CD14-positive monocyte (primary cell): ENCODE results near the gene FAM241B. TPM values are rescaled to one million over a fixed set of nuclear protein-coding genes. Genes with fewer than 3 reads are reported as not detected.

Experiments used
- DNase-seq, 3 donors: peaks; one replicate each; pipeline ENCODE4 v3.0.0-alpha.2; 2011 to 2022
- H2AFZ ChIP-seq: 2 replicates; pipeline ENCODE4 v1.6.0; 2012; ENCODE audit warnings: mild to moderate bottlenecking, low read depth, low read length, inconsistent platforms; ENCODE audit not compliant: insufficient read depth, poor library complexity, severe bottlenecking
- H3K27ac ChIP-seq, 2 donors: 1 replicate in 1 of 2; 2 replicates in 1 of 2; pipeline ENCODE4 v1.5.1; 2012 to 2013; ENCODE audit warnings: low read length in 2 of 2, control low read depth in 1 of 2, inconsistent platforms in 1 of 2, low read depth in 1 of 2, mild to moderate bottlenecking in 1 of 2
- H3K27me3 ChIP-seq, 2 donors: one replicate each; pipeline versions ENCODE4 v1.6.0 to v1.6.1; 2011 to 2013; ENCODE audit warnings: low read length in 2 of 2; ENCODE audit not compliant: control insufficient read depth in 2 of 2, insufficient read depth in 2 of 2
- H3K36me3 ChIP-seq, 2 donors: replicated peaks in 1 of 2; 1 replicate in 1 of 2; 2 replicates in 1 of 2; pipeline versions ENCODE4 v1.5.1 to v1.6.1; 2012 to 2013; ENCODE audit warnings: low read length in 2 of 2, control low read depth in 1 of 2, inconsistent platforms in 1 of 2, mild to moderate bottlenecking in 1 of 2; ENCODE audit not compliant: insufficient read depth in 2 of 2, control insufficient read depth in 1 of 2
- H3K4me1 ChIP-seq, 2 donors: 1 replicate in 1 of 2; 2 replicates in 1 of 2; pipeline versions ENCODE4 v1.5.1 to v1.6.1; 2012 to 2013; ENCODE audit warnings: low read length in 2 of 2, control low read depth in 1 of 2, inconsistent platforms in 1 of 2, mild to moderate bottlenecking in 1 of 2, moderate library complexity in 1 of 2; ENCODE audit not compliant: insufficient read depth in 2 of 2, control insufficient read depth in 1 of 2
- H3K4me2 ChIP-seq: replicated peaks from 2 replicates; pipeline ENCODE3; 2012; ENCODE audit warnings: low read length, moderate library complexity, mild to moderate bottlenecking; ENCODE audit not compliant: poor library complexity, severe bottlenecking; ENCODE audit errors: extremely low read depth
- H3K4me3 ChIP-seq, 3 experiments: fragments of 200-600 bp in 1 of 3; sonication (generic) in 1 of 3; replicated peaks in 1 of 3; 1 replicate in 2 of 3; 2 replicates in 1 of 3; pipeline ENCODE4 v1.5.1; 2011 to 2013; ENCODE audit warnings: low read length in 3 of 3, mild to moderate bottlenecking in 3 of 3, control low read depth in 2 of 3, low read depth in 2 of 3, inconsistent platforms in 1 of 3, moderate library complexity in 1 of 3
- H3K79me2 ChIP-seq: 2 replicates; pipeline ENCODE4 v1.6.0; 2012; ENCODE audit warnings: mild to moderate bottlenecking, control low read depth, inconsistent platforms, low read length, moderate library complexity; ENCODE audit not compliant: insufficient read depth
- H3K9ac ChIP-seq: 2 replicates; pipeline ENCODE4 v1.6.0; 2017; ENCODE audit warnings: low read length, mild to moderate bottlenecking; ENCODE audit not compliant: insufficient read depth, poor library complexity, severe bottlenecking
- H3K9me3 ChIP-seq, 2 donors: replicated peaks in 1 of 2; 1 replicate in 1 of 2; 2 replicates in 1 of 2; pipeline versions ENCODE4 v1.5.1 to v1.6.1; 2012 to 2013; ENCODE audit warnings: low read length in 2 of 2, control low read depth in 1 of 2; ENCODE audit not compliant: control insufficient read depth in 1 of 2, insufficient read depth in 1 of 2
- H4K20me1 ChIP-seq: 2 replicates; pipeline ENCODE4 v1.6.0; 2012; ENCODE audit warnings: mild to moderate bottlenecking, low read length, control low read depth, moderate library complexity; ENCODE audit not compliant: insufficient read depth
- H3K27ac Mint-ChIP-seq, 7 donors: one replicate each; pipeline ENCODE4 v1.8.0; 2020; ENCODE audit warnings: mild to moderate bottlenecking in 7 of 7, mixed read lengths in 7 of 7, moderate library complexity in 6 of 7, inconsistent platforms in 2 of 7
- H3K27me3 Mint-ChIP-seq, 3 donors: one replicate each; pipeline ENCODE4 v1.8.0; 2021 to 2022; ENCODE audit warnings: low read depth in 3 of 3, mild to moderate bottlenecking in 3 of 3, mixed read lengths in 3 of 3, moderate library complexity in 3 of 3, inconsistent platforms in 1 of 3
- H3K36me3 Mint-ChIP-seq, 2 donors: one replicate each; pipeline ENCODE4 v1.8.0; 2020; ENCODE audit warnings: mixed read lengths in 2 of 2, inconsistent platforms in 1 of 2, mild to moderate bottlenecking in 1 of 2
- H3K4me1 Mint-ChIP-seq: one replicate; pipeline ENCODE4 v1.8.0; 2020; ENCODE audit warnings: mild to moderate bottlenecking, mixed read lengths
- H3K4me3 Mint-ChIP-seq, 2 donors: one replicate each; pipeline ENCODE4 v1.8.0; 2020; ENCODE audit warnings: mild to moderate bottlenecking in 2 of 2, mixed read lengths in 2 of 2, moderate library complexity in 1 of 2
- H3K9me3 Mint-ChIP-seq, 7 donors: one replicate each; pipeline ENCODE4 v1.8.0; 2020 to 2022; ENCODE audit warnings: mixed read lengths in 7 of 7, mild to moderate bottlenecking in 6 of 7, moderate library complexity in 6 of 7, inconsistent platforms in 2 of 7
- CTCF ChIP-seq: fragments of 200-600 bp; IDR thresholded peaks from one replicate; pipeline ENCODE4 v1.8.0; 2022; ENCODE audit warnings: antibody characterized with exemption, mild to moderate bottlenecking
- WGBS: methylation state at CpG from one replicate; pipeline ENCODE4 v1.1.5; 2013; ENCODE audit warnings: missing lambda C conversion rate; ENCODE audit not compliant: insufficient coverage; 5-methylcytosine and 5-hydroxymethylcytosine counted together
- intact Hi-C, 2 donors: fragments of 100-400 bp; cut with micrococcal nuclease; formaldehyde crosslinking; loops; one replicate each; pipeline versions ENCODE4 v1.15.0 to v1.15.1; 2023
- polyA plus RNA-seq, 3 donors: library from polyadenylated mRNA; depleted of rRNA in 1 of 3; unstranded in 2 of 3; stranded (reverse) in 1 of 3; fragments of 300-500 nt in 2 of 3; fragments of >200 nt in 1 of 3; fragmentation: Illumina TruSeq in 2 of 3; gene quantifications; 1 replicate in 2 of 3; 2 replicates in 1 of 3; pipeline ENCODE4 v1.2.3, GENCODE V29; 2012 to 2021

The FAM241B gene
- polyA plus RNA-seq, 3 donors = not detected

- no peaks in the 10 kb centered on the region for H3K36me3 ChIP-seq
- H3K4me1 Mint-ChIP-seq = no peaks in the 10 kb centered on the region
- no peak overlapping the region for H3K9ac ChIP-seq
- no peak overlapping the region for H2AFZ ChIP-seq
- no peaks in the 10 kb centered on the region for H3K9me3 ChIP-seq
- no peak overlapping the region for H3K4me3 ChIP-seq
- no peak overlapping the region for H3K27ac Mint-ChIP-seq
- no peak overlapping the region for H3K4me2 ChIP-seq
- no peaks in the 10 kb centered on the region for H4K20me1 ChIP-seq
- no peaks in the 10 kb centered on the region for H3K4me1 ChIP-seq
- no peaks in the 10 kb centered on the region for H3K9me3 Mint-ChIP-seq
- no peak for TF ChIP-seq CTCF
- no peak for DNase-seq
- WGBS = 80% methylated on average over 11 of the region's 13 CpGs
- H3K4me3 Mint-ChIP-seq = no peak overlapping the region
- no peaks in the 10 kb centered on the region for H3K36me3 Mint-ChIP-seq
- no peak overlapping the region for H3K27ac ChIP-seq
- intact Hi-C loops = no loop called here
- no peaks in the 10 kb centered on the region for H3K27me3 ChIP-seq
- H3K27me3 Mint-ChIP-seq = peaks cover 6 to 12% (median 7%) of the 10 kb centered on the region in 3 donors
- no peaks in the 10 kb centered on the region for H3K79me2 ChIP-seq
Observed at GRCh38 chr10:69659241-69660038, 29.4 kb downstream of the FAM241B start.

GRCh38 chr10:69660296-69660695 lies 30.2 kb downstream of the FAM241B start:
- no peaks in the 10 kb centered on the region for H3K27me3 ChIP-seq
- no peaks in the 10 kb centered on the region for H3K4me1 ChIP-seq
- H3K9me3 ChIP-seq = no peaks in the 10 kb centered on the region
- 63% methylated on average over 6 of the region's 6 CpGs for WGBS
- Mint-ChIP-seq H3K4me1 (no peaks in the 10 kb centered on the region), H3K9me3 (no peaks in the 10 kb centered on the region), H3K27ac (no peak overlapping the region), H3K36me3 (no peaks in the 10 kb centered on the region), H3K27me3 (peaks cover 5 to 12% (median 7%) of the 10 kb centered on the region in 3 donors), H3K4me3 (no peak overlapping the region)
- DNase-seq = no peak
- H3K4me3 ChIP-seq = no peak overlapping the region
- no peaks in the 10 kb centered on the region for H3K36me3 ChIP-seq
- no peak for TF ChIP-seq CTCF
- no peak overlapping the region for H3K4me2 ChIP-seq
- intact Hi-C loops = no loop called here
- no peaks in the 10 kb centered on the region for H4K20me1 ChIP-seq
- no peak overlapping the region for H2AFZ ChIP-seq
- H3K9ac ChIP-seq = no peak overlapping the region
- H3K27ac ChIP-seq = no peak overlapping the region
- no peaks in the 10 kb centered on the region for H3K79me2 ChIP-seq
